HG03064 (cell line): ENCODE data around the gene PKN1.

ENCODE experiments used
- ATAC-seq: cut with Tn5 transposase; IDR thresholded peaks from one replicate; pipeline ENCODE4 v1.9.1; 2021; ENCODE audit warnings: low read depth; ENCODE audit not compliant: unreplicated experiment

PKN1 gene

DNA sequence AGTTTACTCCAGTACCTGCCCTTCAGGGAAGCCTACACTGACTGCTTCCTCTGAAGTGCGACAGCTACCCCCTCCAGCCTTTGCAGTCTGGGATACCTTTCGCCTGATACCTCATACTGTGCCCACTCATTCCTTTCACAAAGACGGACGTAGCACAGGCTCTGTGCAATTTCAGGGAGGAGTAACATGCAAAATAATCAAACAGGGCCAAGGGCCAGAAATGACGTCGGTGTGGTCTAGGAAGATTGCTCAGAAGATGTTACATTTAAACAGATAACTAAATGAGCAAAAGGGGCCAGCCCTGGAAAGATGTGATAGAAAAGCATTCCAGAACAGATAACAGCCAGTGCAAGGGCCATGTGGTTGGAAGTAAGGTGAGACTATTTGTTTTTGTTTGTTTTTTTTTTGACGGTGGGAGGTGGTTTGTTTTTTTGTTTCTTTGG is 7.4 kb upstream of the PKN1 start:
- ATAC-seq = no peak

DNA sequence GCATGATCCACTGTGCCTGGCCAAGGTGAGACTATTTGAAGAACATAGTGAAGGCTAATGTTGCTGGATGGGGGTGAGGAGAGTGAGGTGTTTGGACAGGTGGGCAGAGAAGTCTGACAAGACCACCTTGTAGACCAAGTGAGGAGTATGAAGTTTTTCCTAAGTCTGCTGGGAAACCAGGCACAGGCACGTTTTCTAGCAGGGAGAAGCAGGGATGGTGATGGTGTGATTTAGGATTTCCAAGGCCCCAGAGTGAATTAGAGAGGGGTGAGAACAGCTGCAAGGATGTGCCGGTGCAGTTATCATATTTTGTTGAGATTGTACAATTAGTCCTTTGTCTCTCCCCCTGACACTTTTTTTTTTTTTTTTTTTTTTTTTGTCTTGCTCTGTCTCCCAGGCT is 5.6 kb upstream of the PKN1 start:
- ATAC-seq = no peak

DNA sequence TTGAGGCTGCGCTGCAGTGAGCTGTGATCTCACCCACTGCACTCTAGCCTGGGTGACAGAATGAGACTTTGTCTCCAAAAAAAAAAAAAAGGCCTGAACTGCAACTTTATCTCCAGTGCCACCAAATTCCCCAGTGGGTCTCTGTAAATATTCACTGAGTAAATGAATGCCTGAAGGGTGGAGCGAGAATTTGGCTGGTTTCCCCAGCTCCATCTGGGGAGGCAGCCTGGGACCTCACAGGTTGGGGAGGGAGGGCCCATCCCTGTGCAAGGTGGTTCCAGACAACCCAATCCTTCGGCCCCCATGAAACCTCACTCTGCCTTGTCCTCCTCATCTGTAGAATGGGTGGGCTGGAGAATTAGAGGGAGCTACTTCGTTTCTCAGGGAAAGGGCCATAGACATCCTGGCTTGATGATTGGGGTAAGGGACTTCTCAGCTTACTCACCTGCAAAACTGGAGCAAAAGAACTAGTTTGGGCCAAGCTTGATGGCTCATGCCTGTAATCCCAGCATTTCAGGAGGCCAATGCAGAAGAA is 4.2 kb upstream of the PKN1 start:
- ATAC-seq = no peak

GRCh38 chr19:14430712-14431111 is 2.4 kb upstream of the PKN1 start:
- ATAC-seq = no peak

- no peak for ATAC-seq
Measured at GRCh38 chr19:14433554-14434501, 722 bp downstream of the PKN1 start.

DNA sequence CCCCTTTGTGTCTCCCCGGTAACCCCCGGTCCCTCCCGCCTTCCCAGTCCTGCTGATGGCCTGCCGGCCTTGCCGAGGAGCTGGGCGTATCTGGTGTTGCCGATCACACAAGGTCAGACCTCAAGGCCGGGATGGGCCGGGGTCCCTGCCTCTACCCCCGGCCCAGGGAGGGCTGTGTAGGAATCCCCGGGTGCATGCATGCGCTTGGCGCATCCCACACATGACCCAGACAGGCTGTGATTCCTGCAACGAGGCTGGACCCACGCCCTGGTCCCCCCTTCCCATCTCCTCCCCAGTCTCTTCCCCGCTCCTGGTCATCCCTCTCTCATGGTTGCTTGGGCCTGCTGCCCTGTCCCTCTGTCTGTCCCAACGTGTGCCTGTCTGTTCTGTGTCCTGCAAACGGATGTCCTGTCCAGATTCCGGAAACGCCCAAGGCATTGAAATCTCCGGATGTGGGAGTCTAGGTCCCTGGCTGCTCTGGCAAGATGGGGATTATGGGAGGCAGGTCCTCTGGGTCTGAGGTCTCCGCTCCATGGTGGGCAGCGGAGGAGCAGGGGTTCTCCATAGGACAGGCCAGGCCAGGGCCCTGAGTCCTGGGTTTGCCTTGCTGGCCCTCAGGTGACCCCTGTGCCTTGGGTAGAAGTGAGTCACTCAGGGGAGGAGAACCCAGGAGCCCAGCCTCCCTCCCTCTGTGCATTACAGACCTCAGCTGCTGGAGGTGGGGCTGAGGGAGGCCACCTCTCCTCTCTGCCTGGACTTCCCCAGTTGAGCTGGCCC is 1.6 kb downstream of the PKN1 start:
- ATAC-seq = no peak

DNA sequence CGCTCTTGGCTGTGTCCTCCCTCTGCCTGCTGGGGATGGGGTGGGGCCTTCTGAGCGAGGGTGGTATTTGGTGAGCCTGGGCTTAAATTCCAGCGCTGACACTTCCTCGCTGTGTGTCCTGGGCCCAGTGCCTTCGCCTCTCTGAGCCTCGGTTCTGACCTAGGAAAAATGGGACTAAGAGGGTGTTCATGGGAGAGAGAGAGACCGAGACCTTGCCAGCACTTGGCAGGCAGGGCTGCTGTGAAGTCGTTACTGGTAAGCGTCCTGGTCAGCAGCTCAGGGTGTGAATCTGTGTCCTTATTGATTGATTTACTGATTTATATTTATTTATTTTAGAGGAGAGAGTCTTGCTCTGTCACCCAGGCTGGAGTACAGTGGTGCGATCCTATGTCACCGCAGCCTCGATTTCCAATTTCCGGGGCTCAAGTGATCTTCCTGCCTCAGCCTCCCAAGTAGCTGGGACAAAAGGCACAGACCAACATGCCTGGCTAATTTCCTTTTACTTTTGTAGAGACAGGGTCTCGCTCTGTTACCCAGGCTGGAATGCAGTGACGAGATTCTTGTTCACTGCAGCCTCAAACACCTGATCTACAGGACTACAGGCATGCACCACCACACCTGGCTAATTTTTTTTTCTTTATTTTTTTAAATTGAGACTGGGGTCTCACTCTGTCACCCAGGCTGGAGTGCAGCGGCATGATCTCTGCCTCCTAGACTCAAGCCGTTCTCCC is 2.4 kb downstream of the PKN1 start:
- no peak for ATAC-seq

GRCh38 chr19:14437578-14438140 is 4.6 kb downstream of the PKN1 start:
- ATAC-seq = no peak

- no peak for ATAC-seq
Measured at GRCh38 chr19:14439014-14439413, 5.9 kb downstream of the PKN1 start.

DNA sequence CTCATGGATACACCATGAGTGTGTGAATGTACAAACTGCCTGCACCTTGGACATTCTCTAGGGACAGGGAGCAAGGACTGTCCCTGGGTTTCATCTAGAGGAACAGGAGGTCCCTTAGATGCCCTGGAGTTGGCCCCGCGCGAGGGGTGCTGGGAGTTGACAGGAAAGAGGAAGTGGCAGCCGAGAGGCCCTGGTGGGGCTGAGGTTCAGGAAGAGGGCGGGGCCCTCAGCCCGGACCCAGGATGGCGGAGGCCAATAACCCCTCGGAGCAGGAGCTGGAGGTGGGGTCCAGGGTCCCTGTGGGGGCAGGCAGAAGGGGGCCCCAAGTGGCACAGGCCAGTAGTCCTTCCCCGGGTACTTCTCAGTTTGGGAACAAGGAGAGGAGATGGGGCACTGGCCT is 6.9 kb downstream of the PKN1 start:
- ATAC-seq = no peak

DNA sequence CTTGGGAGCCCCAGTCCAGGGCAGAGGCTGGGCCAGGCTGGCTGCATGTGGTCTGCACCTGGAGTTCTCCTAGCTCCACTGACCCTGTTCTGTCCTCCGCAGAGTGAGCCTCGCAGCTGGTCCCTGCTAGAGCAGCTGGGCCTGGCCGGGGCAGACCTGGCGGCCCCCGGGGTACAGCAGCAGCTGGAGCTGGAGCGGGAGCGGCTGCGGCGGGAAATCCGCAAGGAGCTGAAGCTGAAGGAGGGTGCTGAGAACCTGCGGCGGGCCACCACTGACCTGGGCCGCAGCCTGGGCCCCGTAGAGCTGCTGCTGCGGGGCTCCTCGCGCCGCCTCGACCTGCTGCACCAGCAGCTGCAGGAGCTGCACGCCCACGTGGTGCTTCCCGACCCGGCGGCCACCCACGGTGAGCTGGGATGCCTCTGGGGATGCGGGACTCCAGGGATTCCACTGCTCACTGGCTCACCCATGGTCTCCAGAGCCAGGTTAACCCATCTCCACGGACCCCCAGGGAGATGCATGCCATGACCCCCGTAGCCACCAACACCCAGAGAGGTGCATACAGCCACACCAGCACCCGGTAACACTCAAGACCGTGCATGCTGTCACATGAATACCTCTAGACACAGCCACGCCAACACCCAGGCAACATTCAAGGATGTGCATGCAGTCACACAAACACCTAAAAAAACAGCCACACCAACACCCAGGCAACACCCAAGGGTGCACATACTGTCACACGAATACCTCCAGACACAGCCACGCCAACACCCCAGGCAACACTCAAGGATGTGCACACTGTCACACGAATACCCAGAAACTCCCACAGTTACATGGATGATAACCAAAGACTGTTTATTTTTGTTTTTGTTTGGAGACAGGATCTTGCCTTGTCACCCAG is 8.2 kb downstream of the PKN1 start:
- ATAC-seq = no peak

DNA sequence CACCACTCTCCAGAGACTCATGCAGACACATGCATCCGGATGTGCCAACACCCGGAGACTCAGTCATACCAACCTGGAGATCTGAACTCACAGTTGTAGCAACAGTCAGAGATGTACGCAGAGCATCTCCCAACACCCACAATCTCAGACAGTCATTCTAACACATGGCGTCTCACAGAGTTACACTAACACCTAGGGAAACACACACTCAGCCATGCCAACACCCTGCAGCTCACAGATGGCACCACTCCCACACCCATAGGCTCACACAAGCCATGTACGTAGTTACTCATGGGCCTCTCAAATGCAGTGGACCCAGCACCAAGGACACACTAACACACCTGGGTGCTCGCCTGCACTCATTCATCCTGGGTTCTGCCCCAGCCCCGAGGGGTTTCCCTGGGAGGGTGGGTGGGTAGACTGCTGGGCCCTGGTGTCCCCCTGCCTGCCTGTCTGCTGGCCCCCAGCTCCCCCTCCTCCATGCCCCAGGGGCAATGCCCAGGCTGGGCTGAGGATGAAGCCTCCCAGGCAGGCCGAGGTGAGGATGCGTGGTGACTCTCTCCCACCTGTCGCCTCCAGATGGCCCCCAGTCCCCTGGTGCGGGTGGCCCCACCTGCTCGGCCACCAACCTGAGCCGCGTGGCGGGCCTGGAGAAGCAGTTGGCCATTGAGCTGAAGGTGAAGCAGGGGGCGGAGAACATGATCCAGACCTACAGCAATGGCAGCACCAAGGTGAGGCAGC is 10.0 kb downstream of the PKN1 start:
- no peak for ATAC-seq

DNA sequence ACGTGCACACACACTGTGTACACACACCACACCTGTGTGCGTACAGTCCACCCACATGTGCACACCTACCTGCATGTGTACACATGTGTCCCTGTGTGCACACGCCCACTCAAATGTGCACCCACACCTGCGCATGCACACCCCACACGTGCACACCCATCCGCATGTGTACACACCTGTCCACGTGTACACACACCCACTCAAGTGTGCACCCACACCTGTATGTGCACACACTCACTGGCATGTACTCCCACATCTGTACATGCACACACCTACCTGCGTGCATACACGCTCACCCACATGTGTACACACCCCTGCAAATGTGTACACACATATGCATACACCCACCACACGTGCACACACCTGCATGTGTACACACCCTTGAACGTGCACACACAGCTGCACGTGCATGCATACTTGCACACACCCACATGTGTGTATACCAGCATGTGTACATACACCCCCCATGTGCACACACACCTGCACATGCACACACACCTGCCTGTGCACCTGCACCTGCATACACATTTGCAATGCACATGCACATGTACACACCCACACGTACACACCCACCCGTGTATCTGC is 10.6 kb downstream of the PKN1 start:
- ATAC-seq = no peak

- ATAC-seq = no peak
Measured at GRCh38 chr19:14446336-14447036, 13.4 kb downstream of the PKN1 start.

DNA sequence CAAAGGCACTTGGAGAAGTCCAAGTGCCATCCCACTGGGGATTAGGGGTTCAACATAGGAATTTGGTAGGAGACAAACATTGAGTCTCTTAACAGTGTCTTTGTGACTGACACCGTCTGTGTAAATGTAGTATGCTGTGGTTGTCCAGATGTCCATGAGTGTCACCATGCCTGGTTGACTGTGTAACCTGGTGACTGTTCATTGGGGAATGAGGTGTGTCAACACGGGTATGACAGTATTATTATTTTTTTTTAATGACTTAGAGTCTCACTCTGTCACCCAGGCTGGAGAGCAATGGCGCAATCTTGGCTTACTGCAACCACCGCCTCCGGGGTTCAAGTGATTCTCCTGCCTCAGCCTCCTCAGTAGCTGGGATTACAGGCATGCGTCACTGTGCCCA is 16.2 kb downstream of the PKN1 start:
- no peak for ATAC-seq

GRCh38 chr19:14450168-14450874 is 17.2 kb downstream of the PKN1 start:
- no peak for ATAC-seq

DNA sequence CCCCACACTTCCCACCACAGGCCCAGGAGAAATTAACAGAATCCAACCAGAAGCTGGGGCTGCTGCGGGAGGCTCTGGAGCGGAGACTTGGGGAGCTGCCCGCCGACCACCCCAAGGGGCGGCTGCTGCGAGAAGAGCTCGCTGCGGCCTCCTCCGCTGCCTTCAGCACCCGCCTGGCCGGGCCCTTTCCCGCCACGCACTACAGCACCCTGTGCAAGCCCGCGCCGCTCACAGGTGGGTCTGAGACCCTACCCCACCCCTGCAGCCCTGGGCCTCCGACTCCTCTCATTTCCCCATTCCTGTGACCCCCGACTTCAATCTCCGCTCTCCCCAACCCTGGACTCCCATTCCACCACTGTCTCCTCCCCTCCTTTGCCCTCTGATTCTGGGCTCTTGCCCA is 17.8 kb downstream of the PKN1 start:
- ATAC-seq = no peak
